ENCODE results near the gene TFCP2L1.

DNA sequence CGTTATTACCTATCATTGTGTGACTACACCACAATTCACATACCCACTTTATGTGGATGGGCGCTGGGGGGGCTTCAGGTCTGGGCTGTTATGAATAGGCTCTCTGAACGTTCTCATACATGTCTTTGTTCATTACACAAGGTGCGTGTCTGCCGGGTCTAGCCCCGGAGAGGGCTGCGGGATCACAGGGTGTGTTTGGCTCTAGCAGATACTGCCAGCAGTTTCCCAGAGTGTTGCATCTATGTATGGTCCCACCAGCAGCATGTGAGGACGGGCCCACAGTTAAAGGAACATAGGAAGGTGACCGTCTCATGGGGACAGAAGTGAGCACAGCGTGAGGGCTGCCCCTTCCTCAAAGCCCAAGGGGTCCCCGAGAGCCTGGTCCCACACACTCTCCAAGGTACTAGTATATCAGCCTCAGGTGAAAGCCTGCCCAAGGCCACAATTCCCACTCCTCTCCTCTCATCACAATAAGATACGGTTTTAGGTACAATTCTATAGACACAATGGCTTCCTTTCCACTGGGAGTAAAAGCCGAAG, 48.8 kb downstream of the TFCP2L1 start:
- TF ChIP-seq, protein P1, sequence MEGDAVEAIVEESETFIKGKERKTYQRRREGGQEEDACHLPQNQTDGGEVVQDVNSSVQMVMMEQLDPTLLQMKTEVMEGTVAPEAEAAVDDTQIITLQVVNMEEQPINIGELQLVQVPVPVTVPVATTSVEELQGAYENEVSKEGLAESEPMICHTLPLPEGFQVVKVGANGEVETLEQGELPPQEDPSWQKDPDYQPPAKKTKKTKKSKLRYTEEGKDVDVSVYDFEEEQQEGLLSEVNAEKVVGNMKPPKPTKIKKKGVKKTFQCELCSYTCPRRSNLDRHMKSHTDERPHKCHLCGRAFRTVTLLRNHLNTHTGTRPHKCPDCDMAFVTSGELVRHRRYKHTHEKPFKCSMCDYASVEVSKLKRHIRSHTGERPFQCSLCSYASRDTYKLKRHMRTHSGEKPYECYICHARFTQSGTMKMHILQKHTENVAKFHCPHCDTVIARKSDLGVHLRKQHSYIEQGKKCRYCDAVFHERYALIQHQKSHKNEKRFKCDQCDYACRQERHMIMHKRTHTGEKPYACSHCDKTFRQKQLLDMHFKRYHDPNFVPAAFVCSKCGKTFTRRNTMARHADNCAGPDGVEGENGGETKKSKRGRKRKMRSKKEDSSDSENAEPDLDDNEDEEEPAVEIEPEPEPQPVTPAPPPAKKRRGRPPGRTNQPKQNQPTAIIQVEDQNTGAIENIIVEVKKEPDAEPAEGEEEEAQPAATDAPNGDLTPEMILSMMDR (IDR thresholded peaks at IDR 0.05) = no peak
- TF ChIP-seq POLR2A (IDR thresholded peaks at IDR 0.05) = no peak
